Duodenal mucosa (tissue), 2 donors: ENCODE results near the gene LRRC61.
"Not testable (repeated sequence)": the region's sequence is repeated elsewhere in the genome, so short reads cannot be mapped to it uniquely, and the experiment has no call there.

Source experiments
- H3K27ac ChIP-seq: one replicate; pipeline ENCODE4 v1.7.0; 2013; ENCODE audit warnings: low read depth, low read length
- H3K27me3 ChIP-seq, 2 donors: one replicate each; pipeline ENCODE4 v1.7.0; 2013; ENCODE audit warnings: low read length in 2 of 2, control low read depth in 1 of 2; ENCODE audit not compliant: insufficient read depth in 2 of 2, control insufficient read depth in 1 of 2
- H3K36me3 ChIP-seq, 2 donors: one replicate each; pipeline ENCODE4 v1.7.0; 2013; ENCODE audit warnings: low read length in 2 of 2, control low read depth in 1 of 2; ENCODE audit not compliant: insufficient read depth in 2 of 2, control insufficient read depth in 1 of 2
- H3K4me1 ChIP-seq, 2 donors: one replicate each; pipeline ENCODE4 v1.7.0; 2013; ENCODE audit warnings: low read length in 2 of 2, control low read depth in 1 of 2; ENCODE audit not compliant: insufficient read depth in 2 of 2, control insufficient read depth in 1 of 2
- H3K4me3 ChIP-seq, 2 donors: one replicate each; pipeline ENCODE4 v1.7.0; 2013; ENCODE audit warnings: low read length in 2 of 2, low read depth in 1 of 2
- H3K9ac ChIP-seq, 2 donors: one replicate each; pipeline ENCODE4 v1.7.0; 2013; ENCODE audit warnings: low read length in 2 of 2, low read depth in 1 of 2
- H3K9me3 ChIP-seq, 2 donors: one replicate each; pipeline ENCODE4 v1.7.0; 2013; ENCODE audit warnings: low read length in 2 of 2, control low read depth in 1 of 2; ENCODE audit not compliant: control insufficient read depth in 1 of 2

Gene LRRC61

DNA sequence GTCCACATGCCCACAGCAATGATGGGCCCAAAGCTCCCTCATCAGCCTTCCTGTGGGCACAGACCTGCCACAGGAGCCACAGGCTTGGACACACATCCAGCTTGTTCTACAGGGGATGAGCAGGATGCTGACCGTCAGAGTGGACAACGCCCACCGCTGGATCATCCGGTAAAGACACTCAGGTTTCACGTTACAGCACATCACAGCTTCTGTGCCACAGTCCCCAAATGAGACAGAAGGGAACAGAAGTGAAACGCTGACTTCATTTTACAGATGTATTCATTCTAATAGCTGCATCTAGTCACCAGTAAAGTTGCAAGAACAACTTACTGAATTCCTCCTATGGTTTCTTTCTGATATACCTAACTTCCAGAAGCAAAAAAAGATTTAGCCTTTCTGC is 32.8 kb upstream of the LRRC61 start:
- not testable (repeated sequence) for H3K36me3 ChIP-seq, H3K4me1 ChIP-seq, H3K4me3 ChIP-seq, H3K9ac ChIP-seq, H3K27ac ChIP-seq, H3K9me3 ChIP-seq, H3K27me3 ChIP-seq

DNA sequence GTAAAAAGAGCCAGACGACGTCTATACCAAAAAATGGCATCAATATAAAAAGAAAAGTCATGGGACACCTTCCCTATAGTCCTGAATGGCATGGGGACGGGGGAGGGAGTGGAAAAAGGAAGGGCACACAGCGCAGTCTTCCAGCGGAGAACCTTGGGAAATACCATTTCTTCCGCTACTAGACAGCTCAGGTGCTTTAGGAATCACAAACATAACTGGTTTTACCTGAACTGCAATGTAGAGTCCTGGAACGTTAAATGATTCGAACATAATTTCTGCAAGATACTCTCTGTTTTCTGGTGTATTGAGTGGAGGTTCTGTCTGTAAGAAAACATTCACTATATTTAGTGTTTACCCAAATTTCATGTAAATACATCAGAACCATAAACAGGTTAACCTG is 28.1 kb upstream of the LRRC61 start:
- not testable (repeated sequence) for H3K9ac ChIP-seq, H3K4me3 ChIP-seq, H3K27ac ChIP-seq, H3K9me3 ChIP-seq, H3K27me3 ChIP-seq, H3K36me3 ChIP-seq, H3K4me1 ChIP-seq

GRCh38 chr7:150295614-150296013 is 27.5 kb upstream of the LRRC61 start:
- not testable (repeated sequence) for H3K4me1 ChIP-seq, H3K27me3 ChIP-seq, H3K9ac ChIP-seq, H3K36me3 ChIP-seq, H3K4me3 ChIP-seq, H3K9me3 ChIP-seq, H3K27ac ChIP-seq

DNA sequence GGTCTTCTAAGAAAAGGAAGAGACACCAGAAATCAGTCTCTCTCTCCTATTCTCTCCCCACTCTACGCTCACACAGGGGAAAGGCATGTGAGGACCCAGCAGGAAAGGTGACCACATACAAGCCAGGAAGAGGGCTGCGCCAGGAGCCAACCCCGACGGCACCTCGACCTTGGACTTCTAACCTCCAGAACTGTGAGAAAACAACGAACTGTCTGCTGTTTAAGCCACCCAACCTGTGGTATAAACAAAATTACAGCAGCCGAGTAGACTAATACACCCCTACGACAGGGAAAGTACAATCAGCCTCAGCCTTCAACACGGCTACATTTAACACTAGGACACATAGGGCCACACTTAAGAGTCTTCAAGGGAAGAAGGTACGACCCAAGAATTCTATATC is 26.4 kb upstream of the LRRC61 start:
- H3K4me1 ChIP-seq, H3K36me3 ChIP-seq, H3K27me3 ChIP-seq, H3K4me3 ChIP-seq, H3K27ac ChIP-seq, H3K9ac ChIP-seq, H3K9me3 ChIP-seq: not testable (repeated sequence)

GRCh38 chr7:150297978-150298377 is 25.2 kb upstream of the LRRC61 start:
- H3K9me3 ChIP-seq, H3K4me3 ChIP-seq, H3K4me1 ChIP-seq, H3K27me3 ChIP-seq, H3K36me3 ChIP-seq, H3K27ac ChIP-seq, H3K9ac ChIP-seq: not testable (repeated sequence)

DNA sequence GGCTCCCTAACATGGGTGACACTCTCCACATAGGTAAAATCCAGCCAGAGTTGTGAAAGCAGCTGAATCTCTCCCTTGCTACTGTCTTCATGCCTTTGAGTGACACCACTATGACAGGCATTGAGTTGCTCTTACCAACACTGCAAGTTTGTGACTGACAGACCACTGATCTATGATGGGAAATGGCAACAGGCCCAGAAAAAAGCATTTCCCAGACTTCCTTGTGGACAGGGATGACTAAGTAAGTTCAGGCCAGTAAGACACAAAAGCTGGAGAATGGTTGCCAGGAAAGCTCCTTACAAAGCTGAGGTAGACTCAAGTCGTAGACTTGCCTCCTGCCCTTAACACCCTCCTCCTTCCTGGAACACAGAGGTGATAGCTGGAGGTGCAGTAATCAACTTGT is 20.2 kb upstream of the LRRC61 start:
- not testable (repeated sequence) for H3K4me1 ChIP-seq, H3K27me3 ChIP-seq, H3K36me3 ChIP-seq, H3K4me3 ChIP-seq, H3K27ac ChIP-seq, H3K9ac ChIP-seq, H3K9me3 ChIP-seq

DNA sequence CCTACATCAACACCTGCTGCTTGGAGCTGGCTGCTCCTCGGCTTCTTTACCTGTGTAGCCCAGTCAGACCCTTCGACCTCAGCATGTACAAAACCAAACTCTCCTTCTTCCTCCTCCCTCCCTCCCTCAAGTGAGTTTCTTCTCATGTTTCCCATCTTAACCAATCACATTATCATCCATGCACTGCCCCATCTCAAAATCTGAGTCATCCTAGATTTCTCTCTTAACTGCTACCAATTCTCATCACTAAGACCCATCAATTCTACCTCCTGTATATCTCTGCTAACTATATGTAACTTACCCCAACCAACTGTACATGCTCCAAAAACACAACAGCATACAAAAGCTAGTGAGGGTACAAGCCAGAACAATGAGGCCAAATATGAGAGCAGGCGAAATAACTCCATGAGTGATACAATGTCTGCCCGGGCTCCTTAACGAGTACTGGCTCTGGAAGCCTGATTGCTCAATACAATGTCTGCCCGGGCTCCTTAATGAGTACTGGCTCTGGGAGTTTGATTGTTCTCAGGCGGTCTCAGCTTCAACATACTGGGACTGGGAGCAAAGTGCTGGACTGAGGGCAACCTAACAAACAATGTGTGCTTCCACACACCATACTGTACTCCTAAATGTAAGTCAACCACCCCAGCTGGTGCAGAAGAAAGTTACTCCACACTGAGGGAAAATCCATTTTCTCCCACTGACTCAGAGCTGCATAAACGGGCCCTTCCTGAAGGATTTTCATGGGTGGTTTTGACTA is 18.5 kb upstream of the LRRC61 start:
- H3K36me3 ChIP-seq, H3K9me3 ChIP-seq, H3K4me1 ChIP-seq, H3K27me3 ChIP-seq, H3K9ac ChIP-seq, H3K27ac ChIP-seq, H3K4me3 ChIP-seq: not testable (repeated sequence)

GRCh38 chr7:150305259-150305902 is 17.8 kb upstream of the LRRC61 start:
- H3K9ac ChIP-seq, H3K27ac ChIP-seq, H3K36me3 ChIP-seq, H3K27me3 ChIP-seq, H3K4me1 ChIP-seq, H3K4me3 ChIP-seq, H3K9me3 ChIP-seq: not testable (repeated sequence)

- not testable (repeated sequence) for H3K27ac ChIP-seq, H3K27me3 ChIP-seq, H3K9me3 ChIP-seq, H3K36me3 ChIP-seq, H3K4me3 ChIP-seq, H3K9ac ChIP-seq, H3K4me1 ChIP-seq
Observed at GRCh38 chr7:150305903-150306284, 17.3 kb upstream of the LRRC61 start.

DNA sequence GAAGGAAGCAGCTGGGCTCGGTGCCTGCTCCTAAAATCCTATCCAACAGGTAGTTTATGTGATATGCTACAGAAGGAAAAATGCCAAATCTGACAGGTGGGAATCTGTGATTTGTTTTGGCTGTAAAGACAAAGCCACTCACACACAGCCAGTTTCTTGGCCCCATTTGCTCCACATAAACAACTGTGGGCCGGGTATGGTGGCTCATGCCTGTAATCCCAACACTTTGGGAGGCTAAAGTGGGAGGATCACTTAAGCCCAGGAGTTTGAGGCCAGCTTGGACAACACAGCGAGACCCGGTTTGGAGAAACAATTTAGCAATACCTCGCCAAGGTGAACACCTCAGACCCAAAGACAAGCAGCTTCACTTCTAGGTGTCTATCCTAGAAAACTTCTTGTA is 16.8 kb upstream of the LRRC61 start:
- not testable (repeated sequence) for H3K9me3 ChIP-seq, H3K9ac ChIP-seq, H3K27me3 ChIP-seq, H3K4me1 ChIP-seq, H3K27ac ChIP-seq, H3K36me3 ChIP-seq, H3K4me3 ChIP-seq

DNA sequence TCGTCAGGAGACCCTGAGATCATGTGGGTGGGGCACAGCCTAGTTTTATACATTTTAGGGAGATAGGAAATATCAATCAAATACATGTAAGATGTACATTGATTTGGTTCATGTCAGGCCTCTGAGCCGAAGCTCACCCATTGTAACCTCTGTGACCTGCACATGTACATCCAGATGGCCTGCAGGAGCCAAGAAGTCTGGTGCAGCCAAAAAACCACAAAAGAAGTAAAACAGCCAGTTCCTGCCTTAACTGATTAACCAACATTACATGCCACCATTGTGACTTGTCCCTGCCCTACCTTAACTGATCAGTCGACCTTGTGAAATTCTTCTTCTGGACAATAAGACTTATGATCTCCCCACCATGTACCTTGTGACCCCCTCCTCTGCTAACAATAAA is 16.0 kb upstream of the LRRC61 start:
- Histone ChIP-seq H3K4me3 (no peak overlapping the region), H3K36me3 (no peaks in the 10 kb centered on the region), H3K4me1 (no peaks in the 10 kb centered on the region), H3K27ac (no peak overlapping the region), H3K9me3 (no peaks in the 10 kb centered on the region), H3K27me3 (no peaks in the 10 kb centered on the region), H3K9ac (no peak overlapping the region)
